Measurements from ENCODE around the gene GPR37L1. TPM values are rescaled to one million over a fixed set of nuclear protein-coding genes. Genes with fewer than 3 reads are reported as not detected.
"Not testable (repeated sequence)": the region's sequence is repeated elsewhere in the genome, so short reads cannot be mapped to it uniquely, and the experiment has no call there.

GPR37L1 gene
- total RNA-seq, 1 donor from 2014 or later: 0.12 TPM

DNA sequence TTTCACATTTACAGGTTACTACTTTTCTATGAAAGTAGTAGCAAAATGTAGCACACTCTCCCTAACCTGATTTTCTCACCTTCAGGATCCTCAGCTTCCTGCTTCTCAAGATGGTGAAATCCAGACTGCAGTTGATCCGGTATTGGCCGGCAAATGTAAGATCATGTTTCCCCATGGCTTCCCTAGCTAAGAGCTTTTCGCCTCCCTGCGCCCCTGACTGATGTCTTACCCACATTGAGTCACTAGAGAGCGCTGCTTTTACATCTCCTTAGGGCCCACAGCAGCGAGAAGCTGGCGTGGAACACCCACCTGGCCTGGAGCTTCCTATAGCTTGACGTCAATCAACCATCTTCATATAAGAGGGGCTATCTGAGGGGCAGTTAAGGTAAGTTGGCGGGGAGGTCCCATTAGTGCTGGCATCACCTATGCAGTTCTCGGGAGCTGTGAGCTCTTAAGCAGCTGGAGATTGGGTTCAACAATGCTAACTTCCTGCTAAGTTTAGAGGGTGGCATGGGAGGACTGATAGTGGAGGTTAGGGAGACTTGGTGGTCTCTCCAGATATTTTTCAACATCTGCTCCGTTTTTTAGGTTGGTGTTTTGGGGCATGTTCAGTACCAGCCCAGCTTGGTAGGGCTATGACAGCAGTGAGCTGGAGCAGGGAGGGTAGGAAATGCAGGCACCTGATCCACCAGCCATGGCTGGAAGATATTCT lies 32.2 kb downstream of the GPR37L1 start:
- peak; percentile 66 for ATAC-seq

DNA sequence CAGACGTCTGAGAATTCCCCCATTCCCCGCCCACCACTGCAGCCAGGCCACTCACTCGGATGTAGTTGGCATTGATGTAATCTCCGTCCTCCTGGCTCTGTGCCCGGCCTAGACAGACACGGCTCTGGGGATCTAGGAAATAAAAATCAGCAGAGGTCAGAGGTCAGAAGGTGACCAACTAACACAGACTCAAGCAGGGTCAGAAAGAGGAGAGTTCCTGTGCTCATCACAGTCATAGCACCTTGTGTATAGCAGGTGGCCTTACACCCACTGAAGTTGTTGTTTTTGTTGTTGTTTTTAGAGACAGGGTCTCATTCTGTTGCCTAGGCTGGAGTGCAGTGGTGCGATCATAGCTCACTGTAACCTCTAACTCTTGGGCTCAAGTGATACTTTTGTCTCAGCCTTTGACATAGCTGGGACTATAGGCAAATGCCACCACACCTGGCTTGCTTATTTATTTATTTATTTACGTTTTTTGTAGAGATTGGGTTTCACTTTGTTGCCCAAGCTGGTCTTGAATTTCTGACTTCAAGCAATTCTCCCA lies 32.8 kb downstream of the GPR37L1 start:
- no peak for ATAC-seq

DNA sequence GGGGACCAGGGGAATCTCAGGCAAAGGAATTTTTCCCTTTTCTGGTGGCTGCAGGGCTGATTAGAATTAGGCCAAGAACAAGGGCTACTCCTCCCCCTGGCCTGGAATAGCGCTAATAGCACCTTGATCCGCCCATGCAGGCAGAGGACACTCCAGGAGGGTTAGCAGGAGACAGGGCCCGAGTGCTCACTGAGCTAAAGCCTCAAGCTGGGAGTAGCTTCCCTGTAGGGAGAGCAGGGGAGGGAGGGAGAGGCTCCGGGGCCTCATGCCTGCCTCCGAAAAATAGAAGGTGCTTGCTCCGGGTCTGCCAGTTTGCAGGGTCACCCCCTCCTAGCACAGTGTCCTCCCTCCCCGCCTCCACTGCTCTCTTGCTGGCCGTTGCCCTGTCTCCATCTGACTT lies 33.9 kb downstream of the GPR37L1 start:
- ATAC-seq: no peak

- ATAC-seq: no peak
These were observed 35.2 kb downstream of the GPR37L1 start for GRCh38 chr1:202157945-202158344.

- no peak for ATAC-seq
These were observed 36.3 kb downstream of the GPR37L1 start for GRCh38 chr1:202158810-202159533.

- ATAC-seq: no peak
These were observed 37.0 kb downstream of the GPR37L1 start for GRCh38 chr1:202159534-202160371.

DNA sequence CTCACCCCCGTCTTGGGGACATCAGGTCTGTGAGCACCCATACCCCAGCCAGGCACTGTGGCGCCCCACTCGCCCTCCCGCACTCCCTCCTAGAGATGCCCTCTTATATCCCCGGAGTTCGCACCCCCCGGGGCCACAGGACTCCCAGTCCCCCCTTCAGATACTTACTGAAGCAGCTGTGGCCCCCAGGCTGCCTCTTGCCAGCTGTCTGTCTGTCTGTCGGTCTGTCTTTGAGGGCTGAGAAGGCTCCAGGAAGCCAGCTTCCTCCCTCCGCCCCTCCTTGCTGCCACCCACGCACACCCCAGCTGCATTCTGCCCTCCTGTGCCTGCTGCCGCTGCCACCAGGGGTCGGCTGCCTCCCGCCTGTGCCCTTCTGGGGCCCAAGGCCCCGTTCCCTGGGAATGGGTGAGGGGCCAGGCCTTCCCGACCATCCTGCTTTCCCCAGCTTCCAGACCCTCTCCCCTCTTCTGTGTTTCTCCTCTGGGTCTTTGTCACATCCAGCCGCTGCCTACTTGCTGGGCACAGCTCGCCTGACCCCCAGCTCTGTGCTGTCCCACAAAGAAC lies 37.7 kb downstream of the GPR37L1 start, which contains the start of gene PTPN7:
TSS of gene PTPN7 (minus strand) at position 226 of the 564 bp plus-strand sequence. CDS start 1,200 bp downstream, outside the sequence.
- ATAC-seq: peak; percentile 28

- no peak for ATAC-seq
These were observed 38.7 kb downstream of the GPR37L1 start for GRCh38 chr1:202161151-202162046.

DNA sequence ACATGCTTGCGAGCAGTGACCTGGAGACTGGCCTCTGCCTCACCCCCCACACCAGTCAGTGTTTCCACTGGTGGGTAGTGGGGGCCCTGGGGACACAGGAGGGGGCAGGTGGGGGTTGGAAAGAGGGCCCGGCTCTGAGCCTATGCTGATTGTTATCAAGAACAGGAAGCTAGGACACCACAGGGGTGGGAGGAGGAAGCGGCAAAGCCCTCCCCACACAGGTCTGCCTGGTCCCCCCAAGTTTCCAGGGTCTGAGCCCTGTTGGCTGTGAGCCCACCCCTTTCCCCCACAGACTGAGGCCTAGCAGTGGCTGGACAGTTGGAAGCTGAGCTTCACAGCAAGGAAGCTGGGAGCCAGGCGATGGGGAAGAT lies 39.3 kb downstream of the GPR37L1 start:
- no peak for ATAC-seq

DNA sequence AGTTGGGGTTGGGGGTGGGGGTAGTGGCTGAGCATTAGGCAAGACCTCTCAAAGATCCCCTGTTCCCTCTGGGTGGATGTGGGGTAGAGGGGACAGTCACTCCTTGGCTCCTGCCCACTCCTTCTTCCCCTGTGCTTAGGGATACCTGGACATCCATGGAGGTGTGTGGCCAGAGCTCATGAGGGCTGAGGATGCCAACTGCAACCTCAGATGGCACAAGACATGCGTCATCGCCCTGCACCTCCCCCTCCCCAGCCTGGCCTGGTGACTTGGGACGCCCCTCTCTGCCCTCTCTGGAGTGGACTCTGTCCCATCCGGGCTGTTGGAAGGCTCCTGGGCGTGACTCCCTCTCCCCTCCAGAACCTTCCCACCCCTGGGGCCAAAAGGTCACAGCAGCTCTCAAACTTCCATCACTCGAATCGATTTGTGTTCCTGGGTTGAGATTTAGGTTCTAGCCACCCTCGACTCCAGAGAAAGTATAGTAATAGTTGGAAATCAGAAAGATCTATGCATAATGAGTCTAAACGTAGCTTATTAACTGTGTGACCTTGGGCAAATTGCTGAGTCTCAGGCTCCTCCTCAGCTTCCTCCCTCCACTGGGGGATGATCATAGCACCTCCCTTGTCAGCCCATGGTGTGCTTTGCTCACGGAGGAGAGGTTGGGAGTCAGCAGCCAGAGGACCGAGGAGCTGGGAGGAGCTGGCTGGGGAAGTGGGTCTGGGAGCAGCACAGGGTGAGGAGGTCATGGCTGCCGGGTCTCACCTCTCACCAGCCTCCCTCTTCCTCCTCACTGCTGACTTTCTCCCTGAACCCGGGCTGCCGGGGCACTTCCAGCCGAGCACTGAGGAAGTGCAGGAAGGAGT lies 39.9 kb downstream of the GPR37L1 start:
- ATAC-seq: no peak

DNA sequence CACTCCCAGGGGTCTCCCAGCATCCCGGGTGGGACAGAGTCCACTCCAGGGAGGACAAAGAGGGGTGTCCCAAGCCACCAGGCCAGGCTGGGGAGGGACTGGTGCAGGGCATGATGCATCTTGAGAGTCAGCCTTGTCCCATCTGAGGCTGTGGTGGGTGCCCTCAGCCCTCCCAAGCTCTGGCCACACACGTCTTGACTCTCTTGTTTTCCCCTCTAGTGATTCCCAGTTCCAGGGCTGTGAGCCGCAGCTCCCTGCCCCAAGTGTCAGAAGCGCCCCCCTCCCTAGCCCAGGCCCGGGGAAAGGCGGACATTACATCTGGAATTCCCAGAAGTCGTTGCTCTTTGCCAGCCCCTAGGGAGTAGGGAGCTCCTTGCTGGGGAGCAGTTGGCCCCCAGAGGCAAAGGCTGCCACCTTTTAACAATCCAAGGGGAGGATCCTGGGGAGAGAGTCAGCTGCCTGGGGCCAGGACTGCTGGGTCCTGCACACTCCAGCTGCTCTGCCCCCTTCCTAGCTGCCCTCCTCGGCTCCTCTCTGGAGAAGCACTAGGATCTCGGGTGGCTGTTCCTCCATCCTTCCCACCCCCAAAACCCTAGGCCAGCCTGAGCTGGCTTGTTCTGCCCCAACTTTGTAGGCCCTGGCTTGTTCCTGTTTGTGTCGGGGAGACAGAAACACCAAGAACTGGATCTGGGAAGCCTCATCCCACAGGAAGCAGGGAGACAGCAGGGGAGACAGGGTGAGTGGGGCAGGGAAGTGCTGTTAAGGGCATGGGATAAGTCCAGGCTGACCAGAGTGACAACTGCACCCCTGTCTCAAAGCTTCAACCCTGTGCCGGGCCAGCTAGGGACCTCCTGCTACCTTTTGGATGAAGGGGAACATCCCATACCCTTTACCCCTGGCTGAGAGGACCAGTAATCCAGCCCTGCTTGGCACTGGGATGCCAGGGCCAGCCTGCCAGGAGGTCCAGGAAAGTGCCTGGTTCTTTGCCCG lies 40.9 kb downstream of the GPR37L1 start:
- no peak for ATAC-seq

- ATAC-seq: peak; percentile 25
These were observed 41.7 kb downstream of the GPR37L1 start for GRCh38 chr1:202164271-202165037.

- ATAC-seq: no peak
These were observed 42.7 kb downstream of the GPR37L1 start for GRCh38 chr1:202165267-202165941.

DNA sequence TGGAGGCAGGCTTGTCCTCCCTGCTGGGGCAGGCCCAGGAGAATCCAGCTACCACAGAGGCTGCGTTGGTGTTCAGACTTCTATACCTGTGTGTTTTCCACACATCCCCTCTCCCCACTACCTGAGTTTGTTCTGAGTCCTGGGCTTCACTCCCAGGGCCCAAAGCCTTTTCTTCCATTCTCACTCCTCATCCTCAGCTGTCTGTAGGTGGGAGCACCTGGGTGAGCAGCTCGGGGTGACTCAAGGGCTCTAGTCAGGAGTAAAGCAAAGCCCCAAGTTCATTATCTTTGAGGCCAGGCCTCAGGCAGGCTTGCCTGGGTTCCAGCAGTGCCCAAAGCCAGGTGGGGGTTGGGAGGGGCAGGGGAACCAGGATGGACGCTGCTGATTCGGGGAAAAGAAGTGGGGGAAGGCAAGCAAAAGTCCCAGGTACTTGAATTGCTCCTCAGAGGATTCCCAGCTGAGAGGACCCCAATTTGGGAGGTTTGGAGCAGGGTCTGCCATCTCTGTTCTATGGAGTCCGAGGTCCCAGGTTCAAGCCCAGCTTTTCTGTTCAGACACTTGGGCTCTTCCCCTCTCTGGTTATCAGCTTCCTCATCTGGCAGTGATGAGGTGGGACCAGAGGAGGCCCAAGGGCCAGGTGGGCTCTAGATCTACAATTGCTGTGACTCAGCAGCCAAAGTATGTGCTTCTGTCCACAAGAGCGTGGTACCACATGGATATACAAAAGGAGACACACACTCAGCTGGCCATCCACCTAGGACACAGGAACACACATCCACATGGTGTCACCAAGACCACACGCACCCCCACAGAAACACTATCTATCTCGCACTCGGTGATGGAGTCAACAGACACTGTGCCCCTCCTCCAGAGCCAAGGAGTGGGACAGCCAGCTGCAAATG lies 43.5 kb downstream of the GPR37L1 start:
- ATAC-seq: no peak

DNA sequence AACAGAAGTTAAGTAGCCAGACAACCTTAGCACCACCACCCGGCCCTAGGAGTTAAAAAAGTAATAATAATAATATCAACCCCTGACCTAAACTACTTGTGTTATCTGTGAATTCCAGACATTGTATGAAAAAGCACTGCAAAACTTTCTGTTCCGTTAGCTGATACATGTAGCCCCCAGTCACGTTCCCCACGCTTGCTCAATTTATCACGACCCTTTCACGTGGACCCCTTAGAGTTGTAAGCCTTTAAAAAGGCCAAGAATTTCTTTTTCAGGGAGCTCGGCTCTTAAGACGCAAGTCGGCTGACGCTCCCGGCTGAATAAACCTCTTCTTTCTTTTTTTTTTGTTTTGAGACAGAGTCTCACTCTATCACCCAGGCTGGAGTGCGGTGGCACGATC lies 44.3 kb downstream of the GPR37L1 start:
- not testable (repeated sequence) for ATAC-seq

DNA sequence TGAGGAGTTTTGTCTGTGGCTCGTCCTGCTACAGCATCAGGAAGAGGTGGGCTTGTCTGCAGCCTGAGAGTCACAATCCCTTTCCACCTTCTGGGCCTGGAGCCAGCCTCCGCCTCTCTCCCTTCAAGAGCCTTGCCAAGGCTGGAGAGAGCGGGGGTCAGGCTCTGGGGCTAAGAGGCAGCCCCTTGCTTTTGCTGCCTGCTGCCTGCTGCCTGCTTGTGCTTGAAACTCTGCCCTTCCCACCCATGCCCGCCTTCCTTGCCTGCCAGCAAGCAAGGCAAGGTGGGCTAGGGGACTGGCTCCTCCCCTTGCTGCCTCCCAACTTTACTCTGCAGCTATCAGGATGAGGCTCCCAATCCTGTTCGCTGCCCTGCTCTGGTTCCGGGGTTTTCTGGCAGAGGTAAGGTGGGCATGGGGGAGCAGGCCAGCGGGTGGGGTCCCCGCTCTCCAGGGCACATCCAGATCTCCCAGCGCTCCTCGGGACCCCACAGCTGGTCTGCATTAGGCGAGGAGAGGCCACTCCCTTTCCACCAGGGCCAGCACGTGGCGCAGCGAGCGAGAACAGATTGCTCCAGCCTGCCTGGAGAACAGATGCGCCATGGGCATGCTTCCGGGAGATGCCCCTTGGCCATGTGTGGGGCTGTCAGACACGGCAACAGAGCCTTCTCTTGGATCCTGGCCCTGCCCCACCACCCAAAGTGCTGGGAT lies 45.1 kb downstream of the GPR37L1 start:
- no peak for ATAC-seq
